ENCODE data around the gene PRRT1.

GRCh38 chr6:32151181-32151862 lies 417 bp downstream of the PRRT1 start:
- TF ChIP-seq CTCF (conservative IDR thresholded peaks at IDR 0.05 in 1 of 2, IDR thresholded peaks at IDR 0.05 in 1 of 2; ENCODE audit: extremely low read depth in 1 of 2, insufficient read depth in 1 of 2, low read depth in 1 of 2, low read length in 2 of 2), result no peak
- no peak for TF ChIP-seq EZH2 (IDR thresholded peaks at IDR 0.05; ENCODE audit: borderline replicate concordance, low read length)

All from mammary epithelial cell (primary cell).